Renal cortical epithelial cell (primary cell): ENCODE results near the gene RAB40A. TPM values are rescaled to one million over a fixed set of nuclear protein-coding genes. Genes with fewer than 3 reads are reported as not detected.
"Not testable (repeated sequence)": the region's sequence is repeated elsewhere in the genome, so short reads cannot be mapped to it uniquely, and the experiment has no call there.

Source experiments
- DNase-seq: peaks from one replicate; pipeline ENCODE4 v3.0.0-alpha.2; 2011; ENCODE audit warnings: low read depth
- total RNA-seq: library from RNA; depleted of rRNA; stranded (reverse); fragments of >200 nt; gene quantifications from 2 replicates; pipeline ENCODE4 v1.2.3, GENCODE V29; 2014

RAB40A gene
- total RNA-seq, 1 donor from 2014 or later, result 0.25 TPM

DNA sequence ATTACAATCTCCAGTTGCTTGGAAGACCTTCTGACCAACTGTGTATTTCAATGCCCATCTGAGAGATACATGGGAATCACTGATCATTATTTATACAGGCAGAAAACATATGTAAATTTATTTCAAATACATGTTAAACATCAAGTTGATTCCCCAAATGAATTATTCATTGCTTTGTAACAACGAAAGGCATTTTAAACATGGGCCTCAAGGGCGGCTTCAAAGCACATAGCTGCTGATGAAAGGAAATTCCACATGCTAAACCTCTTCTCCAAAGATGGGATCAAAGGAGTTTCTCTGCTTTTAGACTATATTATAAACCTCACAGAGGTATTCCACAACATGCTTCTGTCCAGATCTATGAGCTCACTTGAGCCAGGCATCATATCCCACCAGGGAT lies 4.3 kb upstream of the RAB40A start:
- no peak for DNase-seq

DNA sequence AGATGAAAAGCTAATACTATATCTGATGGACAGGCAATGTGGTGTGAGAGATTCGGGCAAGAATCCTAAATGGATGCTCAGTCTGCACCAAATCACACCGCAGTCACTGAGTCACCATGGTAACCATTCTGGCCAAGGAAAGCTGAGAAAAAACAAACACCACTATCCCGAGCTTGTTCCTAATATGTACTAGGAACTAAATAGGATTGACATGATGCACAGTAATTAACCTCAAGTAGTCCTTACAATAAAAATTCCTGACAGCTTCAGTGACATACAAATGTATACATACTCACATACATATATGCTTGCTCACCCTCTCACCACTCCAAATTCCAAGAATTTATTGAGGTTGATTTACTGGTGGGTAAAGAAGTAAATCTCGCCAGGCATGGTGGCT lies 1.1 kb upstream of the RAB40A start:
- no peak for DNase-seq

DNA sequence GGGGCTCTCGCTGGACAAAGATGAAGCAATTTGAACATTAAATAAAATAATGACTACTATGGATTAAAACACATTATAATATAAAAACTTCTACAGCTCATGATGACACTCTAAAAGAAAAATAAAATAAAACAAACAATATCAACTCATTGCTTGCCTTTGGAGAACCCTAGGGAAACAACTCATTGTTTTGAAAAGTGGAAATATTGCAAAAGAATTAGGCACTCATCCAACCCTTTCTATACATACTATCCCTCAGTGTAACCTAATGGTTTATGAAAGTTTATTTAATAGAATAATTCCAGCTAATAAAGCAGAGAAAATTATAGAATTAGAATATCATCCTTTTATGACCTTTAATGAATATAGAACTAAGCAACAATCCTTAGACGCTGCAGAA lies 718 bp downstream of the RAB40A start:
- DNase-seq, result no peak

DNA sequence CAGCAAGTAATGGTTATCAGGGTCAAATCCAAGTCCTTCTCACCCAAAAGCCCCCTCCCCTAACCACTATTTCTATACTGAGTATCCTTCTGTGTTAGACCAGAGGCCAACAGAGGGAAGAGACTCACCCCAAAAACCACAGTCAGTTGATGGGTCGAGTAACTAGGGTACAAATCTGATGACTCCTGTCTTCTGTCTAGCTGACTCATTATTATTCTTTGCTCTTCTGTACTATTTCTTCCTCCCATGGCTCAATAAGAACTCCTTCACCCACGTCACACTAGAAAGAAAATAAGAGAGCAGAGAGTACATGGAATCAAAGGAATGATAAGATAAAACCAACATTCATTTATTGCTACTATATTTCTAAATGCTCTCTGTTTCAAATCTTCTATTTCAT lies 2.0 kb downstream of the RAB40A start:
- DNase-seq, result peak; percentile 41

DNA sequence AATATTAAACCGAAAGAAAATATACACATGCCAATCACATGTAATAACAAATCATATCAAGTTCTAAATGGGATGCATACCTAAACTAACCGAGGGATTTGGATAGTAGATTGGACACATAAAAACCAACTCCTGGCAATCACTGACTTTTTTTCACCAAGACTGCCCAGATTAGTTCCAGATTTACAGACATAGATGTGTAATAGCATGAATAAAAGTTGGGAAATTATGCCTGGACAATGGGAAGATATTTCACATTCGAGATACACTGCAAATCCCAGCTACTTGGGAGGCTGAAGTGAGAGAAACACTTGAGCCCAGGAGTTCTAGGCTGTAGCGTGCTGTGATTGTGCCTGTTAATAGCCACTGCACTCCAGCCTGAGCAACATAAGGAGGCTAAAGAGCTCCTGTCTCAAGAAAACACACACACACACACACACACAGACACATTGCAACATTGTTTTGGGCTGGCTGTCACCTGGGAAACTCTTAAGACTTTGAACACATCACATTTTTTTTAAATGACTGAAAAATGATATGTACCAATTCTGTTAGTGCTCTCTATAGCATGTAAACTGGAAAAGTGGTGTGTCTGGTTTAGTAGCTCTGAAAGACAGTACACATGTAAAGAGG lies 5.7 kb downstream of the RAB40A start:
- no peak for DNase-seq

DNA sequence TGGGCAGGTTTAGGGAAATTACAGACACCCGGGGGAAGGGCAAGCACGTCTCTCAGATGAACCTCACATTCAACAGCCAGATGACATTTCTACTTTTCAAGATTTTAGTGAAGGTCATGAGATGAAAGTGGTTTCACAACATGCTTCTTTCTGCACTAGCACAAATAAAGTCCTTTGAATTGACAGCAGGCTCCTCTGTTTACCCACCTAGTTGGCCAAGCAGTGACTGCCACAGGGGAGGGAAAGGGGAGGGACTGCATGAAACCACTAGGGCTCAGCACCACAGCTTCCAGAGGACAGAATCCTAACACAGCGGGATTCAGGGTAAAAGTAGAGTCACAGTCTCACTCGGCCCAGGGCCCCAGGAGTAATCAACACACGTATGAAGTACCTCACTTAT lies 6.2 kb downstream of the RAB40A start:
- no peak for DNase-seq

DNA sequence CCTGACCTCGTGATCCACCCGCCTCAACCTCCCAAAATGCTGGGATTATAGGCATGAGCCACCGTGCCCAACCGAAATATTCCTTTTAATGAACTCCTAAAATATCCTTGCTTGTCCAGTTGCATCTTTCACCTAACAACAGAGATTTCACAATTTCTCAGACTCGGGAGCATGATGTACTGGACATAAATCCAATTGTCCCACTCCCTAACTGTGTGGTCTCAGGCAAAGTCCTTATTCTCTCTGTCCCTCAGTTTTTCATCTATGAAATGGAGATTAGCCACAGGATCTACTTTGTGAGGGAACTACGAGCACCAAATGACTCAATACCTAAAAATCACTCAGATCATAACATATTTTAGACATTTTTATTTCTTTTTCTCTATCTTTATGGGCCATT lies 9.3 kb downstream of the RAB40A start:
- DNase-seq, result no peak

DNA sequence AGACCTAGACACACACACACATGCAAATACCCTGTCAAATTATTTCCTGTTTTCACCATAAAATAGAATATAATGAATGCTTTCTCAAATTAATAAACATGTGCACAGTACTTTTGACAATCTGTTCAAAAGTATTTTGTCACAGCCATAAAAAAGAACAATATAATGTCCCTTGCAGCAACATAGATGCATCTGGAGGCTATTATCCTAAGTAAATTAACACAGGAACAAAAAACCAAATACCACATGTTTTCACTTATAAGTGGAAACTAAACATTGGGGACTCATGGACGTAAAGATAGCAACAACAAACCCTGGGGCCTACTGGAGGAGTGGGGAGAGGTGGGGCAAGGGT lies 15.5 kb downstream of the RAB40A start:
- no peak for DNase-seq

DNA sequence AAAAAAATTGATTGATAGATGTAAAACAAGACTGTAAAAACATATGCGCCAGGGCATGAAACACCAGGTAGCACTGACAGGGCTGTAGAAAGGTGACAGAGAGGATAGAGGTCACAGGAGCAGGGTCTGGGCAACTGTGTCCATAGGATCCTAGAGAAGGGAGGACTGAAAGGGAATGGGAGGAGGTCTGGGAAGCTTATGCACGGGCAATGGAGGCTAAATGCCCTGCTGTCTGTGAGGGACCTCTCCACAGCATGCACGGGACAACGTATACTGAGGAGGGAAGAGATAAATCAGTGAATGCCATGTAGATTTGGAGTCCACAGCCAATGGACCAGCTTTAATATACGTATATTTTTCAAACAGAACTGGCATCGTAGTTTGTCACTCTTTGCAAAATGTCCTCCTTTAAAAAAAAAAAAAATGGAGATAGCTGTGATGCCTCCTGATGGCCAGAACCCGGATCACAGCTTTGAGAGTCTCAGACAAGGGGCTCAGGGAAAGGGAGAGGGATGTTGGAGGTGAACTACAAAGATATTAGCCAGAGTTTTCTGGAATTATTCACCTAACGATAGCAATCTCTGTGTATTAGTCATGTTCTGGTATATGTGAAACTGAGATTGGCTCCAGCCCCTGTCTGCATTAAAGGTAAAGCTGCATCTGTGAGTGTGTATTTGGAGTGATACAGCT lies 16.0 kb downstream of the RAB40A start:
- no peak for DNase-seq

DNA sequence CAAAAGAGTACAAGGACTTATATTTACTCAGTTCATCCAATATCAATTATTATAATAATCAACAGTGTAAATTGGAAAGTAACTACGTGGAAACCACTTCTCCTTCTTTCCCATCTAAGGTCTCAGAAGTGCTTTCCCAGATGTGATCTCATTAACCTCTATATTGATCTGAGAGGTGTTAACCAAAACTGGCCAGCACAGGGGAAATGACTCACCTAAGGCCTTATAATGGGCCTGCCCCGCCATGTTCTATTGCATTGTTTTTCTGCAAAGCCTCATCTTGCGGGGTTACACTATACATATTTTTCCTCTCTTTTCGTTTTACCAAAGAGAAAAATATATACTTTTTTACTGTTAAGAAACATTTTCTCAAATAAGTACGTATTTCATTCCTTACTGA lies 20.5 kb downstream of the RAB40A start:
- DNase-seq, result no peak

DNA sequence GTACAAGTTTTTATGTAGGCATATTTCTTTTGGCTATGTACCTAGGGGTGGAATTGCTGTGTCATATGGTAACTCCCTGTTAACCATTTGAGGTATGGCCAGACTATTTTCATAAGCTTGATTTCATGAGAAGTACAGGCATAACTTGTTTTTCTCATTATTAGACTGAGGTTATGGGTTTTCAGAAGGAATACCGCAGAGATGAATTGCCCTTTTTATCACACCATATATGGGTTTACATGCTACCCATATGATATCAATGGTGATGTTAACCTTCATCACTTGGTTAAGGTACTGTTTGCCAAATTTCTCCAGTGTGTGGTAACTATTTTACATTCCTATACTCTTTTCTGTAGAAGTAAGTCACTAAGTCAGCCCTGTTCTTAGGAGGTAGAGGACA lies 23.5 kb downstream of the RAB40A start:
- no peak for DNase-seq

DNA sequence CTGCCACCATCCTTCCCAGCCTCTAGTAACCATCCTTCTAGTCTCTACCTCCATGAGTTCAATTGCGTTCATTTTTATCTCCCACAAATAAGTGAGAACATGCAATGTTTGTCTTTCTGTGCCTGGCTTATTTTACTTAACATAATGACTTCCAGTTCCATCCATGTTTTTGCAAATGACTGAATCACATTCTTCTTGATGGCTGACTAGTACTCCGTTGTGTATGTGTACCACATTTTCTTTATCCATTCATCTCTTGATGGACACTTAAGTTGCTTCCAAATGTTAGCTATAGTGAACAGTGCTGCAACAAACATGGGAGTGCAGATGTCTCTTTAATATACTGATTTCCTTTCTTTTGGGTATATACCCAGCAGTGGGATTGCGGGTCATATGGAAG lies 25.7 kb downstream of the RAB40A start:
- not testable (repeated sequence) for DNase-seq

DNA sequence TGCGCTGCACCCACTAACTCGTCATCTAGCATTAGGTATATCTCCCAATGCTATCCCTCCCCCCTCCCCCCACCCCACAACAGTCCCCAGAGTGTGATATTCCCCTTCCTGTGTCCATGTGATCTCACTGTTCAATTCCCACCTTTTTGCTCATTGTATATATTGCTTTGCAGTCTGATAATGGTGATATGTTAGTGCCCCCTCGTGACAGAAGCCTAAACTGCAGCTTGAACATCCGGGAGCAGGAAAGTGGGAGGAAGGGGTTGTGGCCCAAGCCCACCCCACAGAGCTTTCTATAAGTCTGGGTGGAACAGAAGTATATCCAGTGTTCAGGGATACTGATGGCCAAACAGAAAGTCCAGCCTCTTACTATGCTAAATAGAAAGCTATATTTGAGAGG lies 29.6 kb downstream of the RAB40A start:
- peak; percentile 11 for DNase-seq

DNA sequence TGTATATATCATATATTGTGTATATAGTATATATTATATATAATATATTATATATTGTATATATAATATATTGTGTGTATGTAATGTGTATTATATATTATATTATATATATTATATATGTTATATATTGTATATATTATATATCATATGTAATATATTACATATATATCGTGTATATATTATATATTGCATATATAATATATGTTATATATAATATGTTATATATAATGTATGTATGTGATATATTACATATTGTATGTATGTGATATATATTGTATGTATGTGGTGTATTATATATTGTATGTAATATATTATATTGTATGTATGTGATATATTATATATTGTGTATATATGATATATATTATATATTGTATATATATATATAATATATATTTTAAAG lies 30.5 kb downstream of the RAB40A start:
- DNase-seq, result no peak

DNA sequence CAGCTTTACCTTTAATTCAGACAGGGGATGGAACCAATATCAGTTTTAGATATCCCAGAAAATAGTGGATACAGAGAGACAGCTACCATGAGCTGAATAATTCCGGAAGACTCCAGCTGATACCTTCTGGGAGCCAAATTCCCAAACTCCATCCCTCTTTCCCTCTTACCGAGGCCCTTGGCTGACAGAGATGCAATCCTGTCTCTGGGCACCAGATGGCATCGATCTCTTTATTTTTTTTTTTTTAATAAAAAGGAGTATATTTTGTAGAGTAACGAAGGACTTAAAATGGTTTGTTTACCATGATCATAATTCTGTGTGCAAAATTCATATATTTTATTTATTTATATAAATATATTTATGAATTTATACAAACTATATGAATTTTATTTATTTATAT lies 31.0 kb downstream of the RAB40A start:
- DNase-seq, result no peak

DNA sequence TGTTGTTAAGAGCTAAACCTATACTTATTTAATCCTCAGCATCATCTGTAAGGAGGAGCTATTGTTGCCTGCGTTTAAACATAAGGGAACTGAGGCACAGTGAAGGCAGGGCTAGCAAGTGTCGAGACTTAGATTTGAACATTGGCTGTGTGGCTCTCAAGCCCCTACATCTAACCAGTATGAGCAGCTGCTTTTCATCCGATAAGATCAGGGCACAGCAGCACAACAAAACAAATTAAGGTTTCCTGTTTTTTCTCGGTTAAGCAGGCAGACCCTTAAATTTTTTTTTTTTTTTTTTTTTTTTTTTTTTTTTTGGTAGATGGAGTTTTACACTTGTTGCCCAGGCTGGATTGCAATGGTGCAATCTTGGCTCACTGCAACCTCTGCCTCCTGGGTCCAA lies 35.6 kb downstream of the RAB40A start:
- DNase-seq, result no peak

DNA sequence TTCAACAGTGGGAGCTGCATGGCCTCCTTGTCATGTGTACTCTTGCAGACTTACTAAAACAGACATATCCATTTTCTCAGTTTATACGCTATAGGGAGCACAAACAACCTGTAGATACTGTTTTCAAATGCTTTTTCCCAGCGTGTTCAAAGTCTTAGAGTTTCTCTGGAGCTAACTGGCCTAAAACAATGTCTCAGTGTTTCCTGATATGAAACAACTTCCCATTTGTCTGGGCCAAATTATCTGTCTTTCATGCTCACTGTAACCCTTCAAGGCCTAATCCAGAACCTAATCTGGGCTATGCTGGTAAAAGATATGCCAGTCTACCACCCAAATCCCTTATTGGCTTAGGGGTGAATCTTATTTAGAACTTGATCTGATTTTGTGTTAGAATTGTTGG lies 38.8 kb downstream of the RAB40A start:
- no peak for DNase-seq

DNA sequence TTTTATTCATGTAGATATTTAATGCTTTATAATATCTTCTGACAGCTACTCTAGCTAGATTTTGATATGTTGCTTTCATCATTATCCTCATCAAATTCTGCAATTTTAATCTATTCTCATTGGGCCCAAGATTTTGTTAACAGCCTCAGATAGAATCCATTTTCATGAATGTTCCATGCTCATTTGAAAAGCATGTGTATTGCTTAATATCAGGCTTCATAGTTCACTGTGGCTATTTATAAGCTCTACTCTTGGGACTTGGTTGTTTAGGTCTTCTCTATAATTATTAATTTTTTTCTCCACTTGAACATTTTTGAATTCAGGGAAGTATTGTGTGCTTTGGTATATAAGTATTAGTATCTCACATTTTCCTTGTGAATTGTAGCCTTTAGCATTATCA lies 41.8 kb downstream of the RAB40A start:
- no peak for DNase-seq

DNA sequence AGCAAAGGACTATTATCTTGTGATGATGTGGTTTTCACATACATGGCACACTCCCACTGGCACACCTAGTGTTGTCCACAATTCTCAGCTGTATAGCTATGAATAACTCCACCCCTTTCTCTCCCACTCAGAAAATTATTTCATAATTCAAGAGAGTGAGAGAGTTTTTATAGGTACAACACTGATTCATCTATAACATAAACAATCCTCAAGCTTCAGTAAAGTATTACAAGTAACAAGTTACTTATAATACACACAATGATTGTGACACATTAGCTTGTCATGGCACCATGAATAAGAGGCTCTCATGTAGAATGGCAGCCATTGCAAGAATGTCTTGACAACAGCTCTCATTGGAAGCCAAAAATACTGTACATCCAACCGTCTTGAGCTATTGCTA lies 43.9 kb downstream of the RAB40A start:
- peak; percentile 8 for DNase-seq

DNA sequence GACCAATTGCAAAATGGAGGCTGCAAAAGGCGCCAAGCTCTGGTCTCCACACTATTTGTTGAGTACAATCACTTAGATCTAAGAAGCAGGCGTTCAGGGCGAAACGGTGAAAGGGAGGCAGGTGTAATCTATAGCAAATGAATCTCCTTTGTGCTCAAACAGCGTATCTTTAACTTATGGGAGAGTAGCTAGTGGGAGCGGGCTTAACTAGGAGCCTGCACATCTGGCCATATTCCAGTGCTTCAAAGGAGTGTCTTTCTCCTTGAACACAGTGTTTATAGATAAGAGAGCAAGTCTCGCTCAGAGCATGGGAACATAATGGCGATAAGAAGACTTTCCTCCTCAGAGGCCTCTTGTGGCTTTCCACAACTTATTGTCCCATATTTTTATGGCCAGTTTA lies 49.3 kb downstream of the RAB40A start:
- not testable (repeated sequence) for DNase-seq

DNA sequence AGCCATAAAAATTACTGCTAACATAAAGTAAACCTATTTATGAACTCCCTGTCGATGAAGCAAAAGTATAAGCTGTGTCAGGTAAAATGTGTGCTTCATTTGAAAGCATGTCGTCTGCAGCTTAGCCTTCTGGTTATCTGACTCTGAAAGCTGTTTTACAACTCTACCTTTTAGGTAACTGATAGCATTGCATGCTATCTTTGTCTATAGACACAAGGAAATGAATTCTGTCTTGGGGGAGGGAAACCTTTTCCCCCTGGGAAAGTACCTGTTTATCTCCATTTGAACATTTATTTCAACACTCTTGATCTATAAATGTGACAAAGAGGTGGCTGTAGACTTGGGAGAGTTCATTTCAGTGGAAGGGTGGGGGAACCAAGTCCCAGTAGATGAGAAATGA lies 51.4 kb downstream of the RAB40A start:
- no peak for DNase-seq

DNA sequence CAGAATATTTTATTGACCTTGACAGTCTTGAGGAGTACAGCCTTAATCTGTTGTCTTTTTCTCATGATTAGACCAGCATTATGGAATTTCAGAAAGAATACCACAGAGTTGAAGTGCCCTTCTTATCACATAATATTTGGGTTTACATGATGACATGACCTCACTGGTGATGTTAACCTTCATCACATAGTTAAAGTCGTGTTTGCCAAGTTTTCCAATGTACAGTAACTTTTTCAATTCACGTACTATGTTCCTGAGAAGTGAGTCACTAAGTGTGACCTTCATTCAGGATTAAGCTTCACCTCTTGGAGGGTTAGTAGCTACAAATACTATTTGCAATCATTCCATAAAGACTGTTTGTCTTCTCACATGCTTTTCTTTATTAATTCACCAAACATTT lies 52.1 kb downstream of the RAB40A start:
- DNase-seq, result no peak

DNA sequence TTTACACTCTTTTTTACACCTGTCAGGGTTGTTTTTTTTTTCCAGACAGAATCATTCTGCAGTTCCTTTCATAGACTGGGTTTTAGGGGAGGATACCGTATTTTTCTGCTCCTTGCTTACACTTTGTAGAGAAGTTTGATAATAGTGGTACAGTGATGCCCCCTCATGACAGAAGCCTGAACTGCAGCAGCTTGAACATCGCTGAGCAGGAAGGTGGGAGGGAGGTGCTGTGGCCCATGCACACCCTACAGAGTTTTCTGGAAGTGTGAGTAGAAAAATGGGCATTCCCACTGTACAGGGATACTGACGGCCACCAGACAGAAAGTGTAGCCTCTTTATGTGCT lies 54.5 kb downstream of the RAB40A start:
- DNase-seq, result peak; percentile 67

DNA sequence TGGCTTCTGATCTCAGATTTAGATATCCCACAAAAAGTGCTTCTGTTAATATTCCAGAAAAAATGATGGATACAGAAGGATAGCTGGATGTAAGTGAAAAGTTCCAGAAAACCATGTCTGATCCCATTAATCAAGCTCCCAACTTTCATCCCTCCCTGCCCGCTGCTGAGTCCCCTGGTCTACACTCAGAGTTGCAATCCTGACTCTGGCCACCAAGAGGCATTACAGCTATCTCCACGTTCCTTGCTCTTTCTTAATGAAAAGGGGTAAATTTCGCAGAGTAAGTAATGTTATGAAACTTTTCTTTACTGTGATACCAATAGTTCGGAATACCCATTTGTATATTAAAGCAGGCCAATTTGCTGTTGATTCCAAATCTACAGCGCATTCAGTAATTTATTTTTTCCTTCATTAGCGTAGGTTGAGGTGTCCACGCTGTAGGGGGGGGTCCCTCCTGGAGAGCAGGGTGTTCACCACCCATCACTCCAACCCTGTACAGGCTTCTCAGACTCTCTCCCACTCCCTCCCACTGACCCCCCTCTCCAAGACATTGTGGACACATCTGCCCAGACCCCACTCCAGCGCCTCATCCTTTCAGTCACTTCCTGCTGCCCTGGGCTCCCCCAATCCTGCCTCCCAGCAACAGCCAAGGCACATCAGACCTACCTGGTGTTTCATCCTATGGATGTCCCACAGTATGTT lies 55.1 kb downstream of the RAB40A start:
- DNase-seq, result peak; percentile 40
